A673 (cell line): ENCODE data around the gene INCA1. TPM values are rescaled to one million over a fixed set of nuclear protein-coding genes. Genes with fewer than 3 reads are reported as not detected.

ENCODE experiments used
- BruUV-seq: library from RNA; stranded (reverse); fragments of 400-500 nt; replicated peaks from 2 replicates; lab custom pipeline; 2021; lab: Mats Ljungman, UMichigan
- CTCF ChIA-PET: fragments of 300-600 bp; sonication (Branson Sonifier 250); formaldehyde crosslinking; loops from one replicate; lab custom pipeline; 2022; ENCODE audit warnings: antibody characterized with exemption; lab: Charles Lee
- POLR2A ChIA-PET: fragments of 300-600 bp; sonication (Branson Sonifier 250); formaldehyde crosslinking; loops from one replicate; lab custom pipeline; 2022; ENCODE audit warnings: antibody characterized with exemption; ENCODE audit not compliant: low non-redundant PET; lab: Charles Lee
- DNase-seq: peaks from one replicate; pipeline ENCODE4 v3.0.0-alpha.2; 2015; ENCODE audit warnings: low spot score
- H3K27ac ChIP-seq: fragments of 200-600 bp; sonication (generic); 2 replicates; pipeline ENCODE4 v1.5.1; 2016; ENCODE audit warnings: mixed run types, low read depth, mild to moderate bottlenecking, mixed read lengths, antibody characterized with exemption, low read length; ENCODE audit not compliant: poor library complexity, severe bottlenecking
- H3K27me3 ChIP-seq: fragments of 200-600 bp; sonication (generic); replicated peaks from 2 replicates; pipeline ENCODE4 v1.6.1; 2017; ENCODE audit warnings: mixed run types, low read depth, mild to moderate bottlenecking, mixed read lengths, antibody characterized with exemption, low read length; ENCODE audit not compliant: insufficient read depth, poor library complexity
- H3K36me3 ChIP-seq: fragments of 200-600 bp; sonication (generic); 2 replicates; pipeline ENCODE4 v1.6.1; 2016; ENCODE audit warnings: mixed run types, mild to moderate bottlenecking, mixed read lengths, antibody characterized with exemption, low read length; ENCODE audit not compliant: insufficient read depth, poor library complexity, severe bottlenecking
- H3K4me1 ChIP-seq: fragments of 200-600 bp; sonication (generic); 2 replicates; pipeline ENCODE4 v1.6.1; 2017; ENCODE audit warnings: mixed run types, mild to moderate bottlenecking, mixed read lengths, antibody characterized with exemption, low read length; ENCODE audit not compliant: insufficient read depth, poor library complexity, severe bottlenecking
- H3K4me3 ChIP-seq: fragments of 200-600 bp; sonication (generic); 2 replicates; pipeline ENCODE4 v1.5.1; 2016; ENCODE audit warnings: low read depth, mixed run types, mild to moderate bottlenecking, mixed read lengths, low read length; ENCODE audit not compliant: poor library complexity, severe bottlenecking
- H3K9me3 ChIP-seq: fragments of 200-600 bp; sonication (generic); 2 replicates; pipeline ENCODE4 v1.6.1; 2016; ENCODE audit warnings: mixed run types, low read depth, mild to moderate bottlenecking, mixed read lengths, antibody characterized with exemption, low read length; ENCODE audit not compliant: poor library complexity, severe bottlenecking
- CTCF ChIP-seq: fragments of 300-800, 200-600 bp; sonication (generic); conservative IDR thresholded peaks from 2 replicates; pipeline ENCODE4 v1.5.1; 2017; ENCODE audit warnings: low read depth, mild to moderate bottlenecking, antibody characterized with exemption, low read length, moderate library complexity, mixed read lengths
- EZH2 ChIP-seq: fragments of 200-600 bp; sonication (generic); IDR thresholded peaks from 2 replicates; pipeline ENCODE4 v1.6.1; 2017; ENCODE audit warnings: borderline replicate concordance, low read depth, mild to moderate bottlenecking, mixed read lengths, antibody characterized with exemption, low read length; ENCODE audit not compliant: poor library complexity, severe bottlenecking
- intact Hi-C: fragments of 100-400 bp; cut with micrococcal nuclease; formaldehyde crosslinking; loops from one replicate; pipeline ENCODE4 v1.10.0; 2022; ENCODE audit not compliant: unreplicated experiment
- total RNA-seq: library from RNA; stranded (reverse); gene quantifications from 2 replicates; pipeline ENCODE4 v1.2.3, GENCODE V29; 2021

The INCA1 gene
- total RNA-seq, 1 experiment from 2014 or later = 0.62 TPM

- Histone ChIP-seq H3K27ac (no peak overlapping the region), H3K27me3 (no peaks in the 10 kb centered on the region), H3K4me3 (no peak overlapping the region), H3K9me3 (no peaks in the 10 kb centered on the region), H3K4me1 (peaks cover 20% of the 10 kb centered on the region), H3K36me3 (peaks cover 12% of the 10 kb centered on the region)
- DNase-seq = no peak
- TF ChIP-seq EZH2 (no peak), CTCF (no peak)
- ChIA-PET POLR2A (no interaction called here), CTCF (interaction anchor here (0.7 kb wide), 1 partner anchor 23 kb away, joined by 3 read pairs; no protein-coding TSS in a partner anchor)
- BruUV-seq = no TSS peak
- intact Hi-C loops = no loop called here
These were observed 31.9 kb downstream of the INCA1 start for GRCh38 chr17:4965311-4965986.

GRCh38 chr17:4960279-4960922 lies 36.9 kb downstream of the INCA1 start:
- POLR2A ChIA-PET = interaction anchor here (0.5 kb wide), 1 partner anchor 120 kb away, joined by 4 read pairs; no protein-coding TSS in a partner anchor
- DNase-seq = peak; percentile 45
- CTCF ChIA-PET = no interaction called here
- Histone ChIP-seq H3K27me3 (no peaks in the 10 kb centered on the region), H3K4me3 (no peak overlapping the region), H3K9me3 (no peaks in the 10 kb centered on the region), H3K4me1 (peaks cover 7% of the 10 kb centered on the region), H3K36me3 (peaks cover 10% of the 10 kb centered on the region), H3K27ac (peak overlapping the region; percentile 49)
- TF ChIP-seq EZH2 (no peak), CTCF (no peak)
- intact Hi-C loops = no loop called here
- no TSS peak for BruUV-seq

GRCh38 chr17:4959261-4959965 lies 37.9 kb downstream of the INCA1 start:
- ChIA-PET POLR2A (no interaction called here), CTCF (no interaction called here)
- Histone ChIP-seq H3K27me3 (no peaks in the 10 kb centered on the region), H3K9me3 (no peaks in the 10 kb centered on the region), H3K4me3 (no peak overlapping the region), H3K36me3 (peaks cover 6% of the 10 kb centered on the region), H3K27ac (no peak overlapping the region), H3K4me1 (peaks cover 7% of the 10 kb centered on the region)
- TSS peak; percentile 76 for BruUV-seq
- TF ChIP-seq CTCF (no peak), EZH2 (no peak)
- intact Hi-C loops = no loop called here
- DNase-seq = no peak
